PC-3 (cell line): ENCODE data around the gene NTRK1. TPM values are rescaled to one million over a fixed set of nuclear protein-coding genes. Genes with fewer than 3 reads are reported as not detected.

Experiments
- ATAC-seq: fragments of 200-7000 bp; cut with Tn5 transposase; 2 replicates; pipeline ENCODE4 v1.9.1; 2020; ENCODE audit warnings: mild to moderate bottlenecking, moderate library complexity
- BruUV-seq: library from RNA; stranded (reverse); fragments of 400-500 nt; replicated peaks from 2 replicates; lab custom pipeline; 2021; lab: Mats Ljungman, UMichigan
- CTCF ChIA-PET: fragments of 300-600 bp; sonication (Branson Sonifier 250); formaldehyde crosslinking; loops from one replicate; lab custom pipeline; 2022; ENCODE audit warnings: antibody characterized with exemption; lab: Charles Lee
- POLR2A ChIA-PET: fragments of 300-600 bp; sonication (Branson Sonifier 250); formaldehyde crosslinking; loops from one replicate; lab custom pipeline; 2022; ENCODE audit warnings: antibody characterized with exemption; ENCODE audit not compliant: unreplicated experiment; lab: Charles Lee
- DNase-seq: peaks from one replicate; pipeline ENCODE4 v3.0.0-alpha.2; 2015
- H2AFZ ChIP-seq: fragments of 300-600 bp; sonication (generic); 2 replicates; pipeline ENCODE4 v1.6.0; 2016; ENCODE audit warnings: antibody characterized with exemption, low read length
- H3F3A ChIP-seq: fragments of 300-600 bp; sonication (generic); one replicate; pipeline ENCODE4 v1.6.0; 2017; ENCODE audit warnings: antibody characterized with exemption, low read length, control low read depth, mild to moderate bottlenecking; ENCODE audit not compliant: unreplicated experiment
- H3K27ac ChIP-seq: fragments of 300-600 bp; sonication (generic); 2 replicates; pipeline ENCODE4 v1.5.1; 2016; ENCODE audit warnings: mild to moderate bottlenecking, low read length
- H3K27me3 ChIP-seq: fragments of 300-600 bp; sonication (generic); 2 replicates; pipeline ENCODE4 v1.6.1; 2016; ENCODE audit warnings: low read length, mixed read lengths
- H3K36me3 ChIP-seq: fragments of 300-600 bp; sonication (generic); 2 replicates; pipeline ENCODE4 v1.6.1; 2016; ENCODE audit warnings: low read depth, mixed run types, low read length, mixed read lengths
- H3K4me1 ChIP-seq: fragments of 300-600 bp; sonication (generic); 2 replicates; pipeline ENCODE4 v1.5.1; 2016; ENCODE audit warnings: low read length; ENCODE audit not compliant: insufficient read depth
- H3K4me2 ChIP-seq: fragments of 300-600 bp; sonication (generic); 2 replicates; pipeline ENCODE4 v1.6.0; 2016; ENCODE audit warnings: low read length
- H3K4me3 ChIP-seq: fragments of 300-600 bp; sonication (generic); 2 replicates; pipeline ENCODE4 v1.5.1; 2016; ENCODE audit warnings: mild to moderate bottlenecking, low read length, mixed read lengths
- H3K79me2 ChIP-seq: fragments of 300-600 bp; sonication (generic); 2 replicates; pipeline ENCODE4 v1.6.1; 2017; ENCODE audit warnings: low read length, mixed read lengths
- H3K9ac ChIP-seq: fragments of 300-600 bp; sonication (generic); 2 replicates; pipeline ENCODE4 v1.6.0; 2016; ENCODE audit warnings: mild to moderate bottlenecking, low read length
- H3K9me2 ChIP-seq: fragments of 300-600 bp; sonication (generic); replicated peaks from 2 replicates; pipeline ENCODE4 v1.6.1; 2016; ENCODE audit warnings: mixed run types, low read length, mixed read lengths
- H3K9me3 ChIP-seq: fragments of 300-600 bp; sonication (generic); 2 replicates; pipeline ENCODE4 v1.6.1; 2016; ENCODE audit warnings: low read length, mixed read lengths
- H4K20me1 ChIP-seq: fragments of 300-600 bp; sonication (generic); 2 replicates; pipeline ENCODE4 v1.6.1; 2016; ENCODE audit warnings: low read length, mixed read lengths
- EZH2 ChIP-seq: fragments of 300-600 bp; sonication (generic); IDR thresholded peaks from one replicate; pipeline ENCODE4 v1.6.1; 2017; ENCODE audit warnings: antibody characterized with exemption, mild to moderate bottlenecking, low read length; ENCODE audit not compliant: unreplicated experiment
- EZH2phosphoT487 ChIP-seq: fragments of 300-600 bp; sonication (generic); IDR thresholded peaks from 2 replicates; pipeline ENCODE4 v1.6.1; 2018; ENCODE audit warnings: mild to moderate bottlenecking, antibody characterized with exemption, low read length, borderline replicate concordance
- intact Hi-C: fragments of 100-400 bp; cut with micrococcal nuclease; formaldehyde crosslinking; loops from 2 replicates; pipeline ENCODE4 v1.9.0; 2023
- total RNA-seq: library from RNA; depleted of rRNA; stranded (reverse); fragments of >200 nt; gene quantifications from 2 replicates; pipeline ENCODE4 v1.2.3, GENCODE V29; 2014
- TF ChIP-seq, protein P1 (sequence below): fragments of 300-600 bp; sonication (generic); conservative IDR thresholded peaks from 2 replicates; pipeline ENCODE4 v1.5.1; 2017; ENCODE audit warnings: antibody characterized with exemption, low read depth, mild to moderate bottlenecking, low read length

NTRK1 gene
- total RNA-seq, 1 experiment from 2014 or later: 0.15 TPM

DNA sequence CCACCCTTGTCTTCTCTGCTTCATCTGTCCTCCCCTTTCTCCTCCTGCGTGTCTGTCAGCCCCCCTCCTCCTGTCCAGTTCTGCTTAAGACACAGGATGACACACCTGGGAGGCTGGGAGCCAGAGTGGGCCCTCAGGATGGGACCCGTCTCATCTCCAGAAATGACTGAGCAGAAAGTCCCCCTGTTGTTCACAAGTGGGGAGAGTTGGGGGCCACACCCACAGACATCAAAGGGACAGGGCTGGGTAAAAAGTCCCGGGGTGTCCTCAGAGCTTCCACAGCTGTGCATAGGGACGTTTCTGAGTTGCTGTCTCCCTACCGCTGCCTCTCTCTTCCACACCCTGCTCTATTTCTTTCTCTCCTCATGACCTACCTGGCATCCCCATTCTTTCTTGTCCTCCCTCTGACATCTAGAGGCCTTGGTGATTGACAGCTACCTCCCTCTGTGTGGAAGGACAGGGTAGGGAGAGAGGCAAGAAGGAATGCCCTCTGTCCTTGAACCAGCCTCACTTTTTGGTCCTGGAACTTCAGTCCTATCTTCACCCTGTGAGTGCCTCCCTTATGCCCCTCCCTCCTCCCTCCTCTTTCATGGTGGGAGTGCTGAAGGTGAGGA is 24.5 kb upstream of the NTRK1 start:
- no peaks in the 10 kb centered on the region for H3K79me2 ChIP-seq
- no peak overlapping the region for H3K4me3 ChIP-seq
- H3K9me3 ChIP-seq: no peaks in the 10 kb centered on the region
- no peaks in the 10 kb centered on the region for H3K9me2 ChIP-seq
- TF ChIP-seq EZH2phosphoT487: no peak
- no peak for TF ChIP-seq EZH2
- TF ChIP-seq, protein P1, sequence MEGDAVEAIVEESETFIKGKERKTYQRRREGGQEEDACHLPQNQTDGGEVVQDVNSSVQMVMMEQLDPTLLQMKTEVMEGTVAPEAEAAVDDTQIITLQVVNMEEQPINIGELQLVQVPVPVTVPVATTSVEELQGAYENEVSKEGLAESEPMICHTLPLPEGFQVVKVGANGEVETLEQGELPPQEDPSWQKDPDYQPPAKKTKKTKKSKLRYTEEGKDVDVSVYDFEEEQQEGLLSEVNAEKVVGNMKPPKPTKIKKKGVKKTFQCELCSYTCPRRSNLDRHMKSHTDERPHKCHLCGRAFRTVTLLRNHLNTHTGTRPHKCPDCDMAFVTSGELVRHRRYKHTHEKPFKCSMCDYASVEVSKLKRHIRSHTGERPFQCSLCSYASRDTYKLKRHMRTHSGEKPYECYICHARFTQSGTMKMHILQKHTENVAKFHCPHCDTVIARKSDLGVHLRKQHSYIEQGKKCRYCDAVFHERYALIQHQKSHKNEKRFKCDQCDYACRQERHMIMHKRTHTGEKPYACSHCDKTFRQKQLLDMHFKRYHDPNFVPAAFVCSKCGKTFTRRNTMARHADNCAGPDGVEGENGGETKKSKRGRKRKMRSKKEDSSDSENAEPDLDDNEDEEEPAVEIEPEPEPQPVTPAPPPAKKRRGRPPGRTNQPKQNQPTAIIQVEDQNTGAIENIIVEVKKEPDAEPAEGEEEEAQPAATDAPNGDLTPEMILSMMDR: no peak
- H3K4me1 ChIP-seq: no peaks in the 10 kb centered on the region
- no peaks in the 10 kb centered on the region for H3F3A ChIP-seq
- no TSS peak for BruUV-seq
- CTCF ChIA-PET: interaction anchor here (1.5 kb wide), 1 partner anchor 54 kb away, joined by 3 read pairs; no protein-coding TSS in a partner anchor
- H3K9ac ChIP-seq: no peak overlapping the region
- no peaks in the 10 kb centered on the region for H3K27me3 ChIP-seq
- POLR2A ChIA-PET: no interaction called here
- H3K36me3 ChIP-seq: no peaks in the 10 kb centered on the region
- no peak for DNase-seq
- no peaks in the 10 kb centered on the region for H4K20me1 ChIP-seq
- intact Hi-C loops: no loop called here
- H2AFZ ChIP-seq: no peak overlapping the region
- ATAC-seq: no peak
- H3K4me2 ChIP-seq: no peak overlapping the region
- no peak overlapping the region for H3K27ac ChIP-seq

DNA sequence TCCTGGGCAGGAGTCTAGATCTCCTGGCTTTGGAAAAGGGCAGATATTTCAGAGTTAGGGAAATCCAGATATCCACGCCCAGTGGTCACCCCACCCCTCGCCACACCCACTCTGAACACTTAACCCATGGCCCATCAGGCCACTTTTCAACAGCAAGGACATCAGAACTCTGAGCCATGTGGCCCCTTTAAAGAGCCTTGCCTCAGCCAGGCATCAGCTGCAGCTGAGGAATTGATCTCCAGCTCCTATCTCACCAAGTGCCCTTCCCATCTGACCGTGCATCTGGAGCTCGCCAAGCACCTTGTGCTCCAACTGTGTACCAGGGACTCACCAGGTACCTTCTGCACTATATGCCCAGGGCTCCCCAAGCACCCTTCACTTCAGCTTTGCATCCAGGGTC is 23.8 kb upstream of the NTRK1 start:
- Histone ChIP-seq H3K27me3 (no peaks in the 10 kb centered on the region), H4K20me1 (no peaks in the 10 kb centered on the region), H3F3A (no peaks in the 10 kb centered on the region), H3K27ac (no peak overlapping the region), H3K4me3 (no peak overlapping the region), H3K4me1 (no peaks in the 10 kb centered on the region), H3K9ac (no peak overlapping the region), H3K9me2 (no peaks in the 10 kb centered on the region), H3K36me3 (no peaks in the 10 kb centered on the region), H3K79me2 (no peaks in the 10 kb centered on the region), H2AFZ (no peak overlapping the region), H3K4me2 (no peak overlapping the region), H3K9me3 (no peaks in the 10 kb centered on the region)
- DNase-seq: no peak
- no peak for ATAC-seq
- BruUV-seq: no TSS peak
- CTCF ChIA-PET: interaction anchor here (1.5 kb wide), 1 partner anchor 53 kb away, joined by 3 read pairs; no protein-coding TSS in a partner anchor
- intact Hi-C loops: no loop called here
- POLR2A ChIA-PET: no interaction called here
- TF ChIP-seq EZH2: no peak
- TF ChIP-seq, protein P1: no peak
- no peak for TF ChIP-seq EZH2phosphoT487

DNA sequence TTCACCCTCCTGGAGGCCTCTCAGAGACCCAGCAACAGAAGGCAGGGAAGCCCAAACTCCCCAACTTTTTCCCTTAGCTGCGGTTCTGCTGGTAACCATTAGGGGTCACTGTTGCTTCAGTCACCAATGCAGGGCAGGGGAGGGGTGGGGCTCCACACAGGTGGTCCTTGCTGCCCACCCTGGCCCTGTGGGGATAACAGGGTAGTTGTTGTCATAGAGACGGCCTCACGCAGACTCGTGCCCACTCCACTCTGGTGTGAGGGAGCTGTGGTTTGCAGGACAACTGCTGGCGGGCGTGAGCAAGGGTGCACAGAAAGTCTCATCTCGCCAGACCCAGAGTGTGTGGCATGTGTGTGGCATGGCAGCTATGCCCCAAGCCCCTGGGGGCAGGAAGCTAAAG is 21.7 kb upstream of the NTRK1 start:
- TF ChIP-seq EZH2phosphoT487 (no peak), EZH2 (no peak)
- TF ChIP-seq, protein P1: peak; percentile 98
- Histone ChIP-seq H3K27me3 (no peaks in the 10 kb centered on the region), H3K9ac (no peak overlapping the region), H3K4me2 (no peak overlapping the region), H3K4me3 (no peak overlapping the region), H4K20me1 (no peaks in the 10 kb centered on the region), H2AFZ (no peak overlapping the region), H3K36me3 (no peaks in the 10 kb centered on the region), H3K9me3 (no peaks in the 10 kb centered on the region), H3F3A (no peaks in the 10 kb centered on the region), H3K79me2 (no peaks in the 10 kb centered on the region), H3K9me2 (no peaks in the 10 kb centered on the region), H3K27ac (no peak overlapping the region), H3K4me1 (no peaks in the 10 kb centered on the region)
- POLR2A ChIA-PET: no interaction called here
- DNase-seq: peak; percentile 67
- BruUV-seq: no TSS peak
- peak; percentile 71 for ATAC-seq
- CTCF ChIA-PET: interaction anchor here (0.6 to 2.0 kb wide), 13 partner anchors 13 to 1748 kb away, joined by 3 to 13 read pairs (median 3); partner anchors contain the start of gene NTRK1
- intact Hi-C loops: loop anchor here (1.0 to 2.0 kb wide), 2 partner anchors 51 to 88 kb away; no protein-coding TSS in a partner anchor
